Measurements from ENCODE around the gene ACBD6.

DNA sequence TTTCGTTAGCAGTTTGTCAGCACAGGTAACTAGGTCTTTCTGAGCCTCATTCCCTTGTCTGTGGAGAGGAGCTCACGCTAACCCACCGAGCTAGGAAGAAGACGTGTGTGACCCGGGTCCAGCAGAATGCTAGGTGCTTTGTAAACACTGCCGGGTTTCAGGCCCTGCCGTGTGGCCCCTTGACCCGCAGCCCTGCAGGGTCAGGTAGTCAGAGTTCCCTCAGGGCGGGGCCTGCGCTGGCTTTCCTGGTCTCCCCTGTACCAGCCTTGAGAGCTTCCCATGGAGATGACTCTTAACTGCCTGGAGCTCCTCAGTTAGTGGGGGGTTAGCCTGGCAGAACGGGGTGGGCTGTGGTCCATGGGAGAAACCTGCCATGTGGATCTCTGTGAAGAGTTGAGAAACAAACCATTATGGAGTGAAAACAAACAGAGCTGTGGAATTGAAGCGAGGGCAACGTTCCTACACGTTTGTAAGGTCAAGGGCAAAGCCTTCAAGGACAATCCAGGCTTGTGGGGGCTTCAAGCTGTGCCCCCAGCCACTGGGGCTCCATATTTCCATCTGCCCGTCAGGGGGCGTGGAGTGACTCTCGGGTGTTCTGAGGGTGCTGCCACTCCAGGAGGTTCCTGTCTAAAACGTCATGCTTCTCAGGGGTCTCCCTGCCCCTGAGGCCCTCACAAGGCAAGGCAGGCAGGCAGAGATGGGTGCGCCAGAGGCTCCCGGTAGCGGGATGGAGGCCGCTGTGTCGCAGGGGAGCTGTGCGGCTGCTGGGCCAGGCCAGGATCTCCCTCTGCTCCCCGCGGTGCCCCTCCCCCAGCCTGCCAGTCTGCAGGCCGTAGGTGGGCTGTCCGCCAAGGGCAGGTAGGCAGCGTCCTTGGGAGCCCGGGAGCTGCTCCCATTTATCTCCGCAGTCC, 248.5 kb downstream of the ACBD6 start:
- TF ChIP-seq EZH2 (IDR thresholded peaks at IDR 0.05; ENCODE audit: borderline replicate concordance, low read length), result no peak
- TF ChIP-seq, protein P1, sequence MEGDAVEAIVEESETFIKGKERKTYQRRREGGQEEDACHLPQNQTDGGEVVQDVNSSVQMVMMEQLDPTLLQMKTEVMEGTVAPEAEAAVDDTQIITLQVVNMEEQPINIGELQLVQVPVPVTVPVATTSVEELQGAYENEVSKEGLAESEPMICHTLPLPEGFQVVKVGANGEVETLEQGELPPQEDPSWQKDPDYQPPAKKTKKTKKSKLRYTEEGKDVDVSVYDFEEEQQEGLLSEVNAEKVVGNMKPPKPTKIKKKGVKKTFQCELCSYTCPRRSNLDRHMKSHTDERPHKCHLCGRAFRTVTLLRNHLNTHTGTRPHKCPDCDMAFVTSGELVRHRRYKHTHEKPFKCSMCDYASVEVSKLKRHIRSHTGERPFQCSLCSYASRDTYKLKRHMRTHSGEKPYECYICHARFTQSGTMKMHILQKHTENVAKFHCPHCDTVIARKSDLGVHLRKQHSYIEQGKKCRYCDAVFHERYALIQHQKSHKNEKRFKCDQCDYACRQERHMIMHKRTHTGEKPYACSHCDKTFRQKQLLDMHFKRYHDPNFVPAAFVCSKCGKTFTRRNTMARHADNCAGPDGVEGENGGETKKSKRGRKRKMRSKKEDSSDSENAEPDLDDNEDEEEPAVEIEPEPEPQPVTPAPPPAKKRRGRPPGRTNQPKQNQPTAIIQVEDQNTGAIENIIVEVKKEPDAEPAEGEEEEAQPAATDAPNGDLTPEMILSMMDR (conservative IDR thresholded peaks at IDR 0.05 in 1 of 2, IDR thresholded peaks at IDR 0.05 in 1 of 2; ENCODE audit: extremely low read depth in 1 of 2, insufficient read depth in 1 of 2, low read depth in 1 of 2, low read length in 2 of 2), result no peak

All from mammary epithelial cell (primary cell).